Measurements from ENCODE around the gene VEPH1.

VEPH1 gene

GRCh38 chr3:157276801-157277200 is 226.4 kb downstream of the VEPH1 start:
- no peak overlapping the region for H3K4me3 ChIP-seq (ENCODE audit: low read depth, low read length)

GRCh38 chr3:157275832-157276231 is 227.4 kb downstream of the VEPH1 start:
- no peak overlapping the region for H3K4me3 ChIP-seq (ENCODE audit: low read depth, low read length)
- no peak for DNase-seq (ENCODE audit: low read depth, low spot score)
- CTCF ChIA-PET, result interaction anchor here (1.2 kb wide), 1 partner anchor 10 kb away, joined by 3 read pairs; no protein-coding TSS in a partner anchor
- POLR2A ChIA-PET, result no interaction called here
- no peak for TF ChIP-seq CTCF (IDR thresholded peaks at IDR 0.05; ENCODE audit: insufficient read depth, low read length, missing control alignments)

More at GRCh38 chr3:157276801-157277200, 226.4 kb downstream of the VEPH1 start:
- ChIA-PET CTCF (interaction anchor here (1.2 to 1.4 kb wide), 2 partner anchors 11 to 72 kb away, joined by 3 read pairs; no protein-coding TSS in a partner anchor), POLR2A (no interaction called here)
- DNase-seq (ENCODE audit: low read depth, low spot score), result no peak
- no peak for TF ChIP-seq CTCF (IDR thresholded peaks at IDR 0.05; ENCODE audit: insufficient read depth, low read length, missing control alignments)

DNA sequence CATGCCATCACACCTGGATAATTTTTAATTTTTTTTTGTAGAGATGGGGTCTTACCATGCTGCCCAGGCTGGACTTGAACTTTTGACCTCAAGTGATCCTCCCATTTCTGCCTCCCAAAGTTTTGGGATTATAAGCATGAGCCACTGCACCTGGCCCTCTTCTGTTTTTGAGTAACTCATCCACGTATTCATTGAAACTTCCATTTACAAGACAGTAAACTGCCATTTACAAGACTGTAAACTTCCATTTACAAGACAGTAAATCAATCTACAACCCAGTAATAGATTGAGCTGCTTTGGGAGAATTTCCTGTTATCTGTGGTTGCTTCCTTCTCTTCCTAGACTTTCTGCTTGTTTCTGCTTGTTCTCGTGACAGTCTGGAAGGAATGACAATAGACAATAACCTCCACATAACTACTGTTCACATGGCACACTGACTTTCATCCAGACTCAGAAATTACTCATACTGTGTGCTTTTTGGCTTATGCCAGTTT is 228.5 kb downstream of the VEPH1 start:
- H3K4me3 ChIP-seq (ENCODE audit: low read depth, low read length), result no peak overlapping the region
- TF ChIP-seq CTCF (IDR thresholded peaks at IDR 0.05; ENCODE audit: insufficient read depth, low read length, missing control alignments), result no peak
- no peak for DNase-seq (ENCODE audit: low read depth, low spot score)
- CTCF ChIA-PET, result no interaction called here
- POLR2A ChIA-PET, result interaction anchor here (0.6 kb wide), 1 partner anchor 21 kb away, joined by 3 read pairs; no protein-coding TSS in a partner anchor

DNA sequence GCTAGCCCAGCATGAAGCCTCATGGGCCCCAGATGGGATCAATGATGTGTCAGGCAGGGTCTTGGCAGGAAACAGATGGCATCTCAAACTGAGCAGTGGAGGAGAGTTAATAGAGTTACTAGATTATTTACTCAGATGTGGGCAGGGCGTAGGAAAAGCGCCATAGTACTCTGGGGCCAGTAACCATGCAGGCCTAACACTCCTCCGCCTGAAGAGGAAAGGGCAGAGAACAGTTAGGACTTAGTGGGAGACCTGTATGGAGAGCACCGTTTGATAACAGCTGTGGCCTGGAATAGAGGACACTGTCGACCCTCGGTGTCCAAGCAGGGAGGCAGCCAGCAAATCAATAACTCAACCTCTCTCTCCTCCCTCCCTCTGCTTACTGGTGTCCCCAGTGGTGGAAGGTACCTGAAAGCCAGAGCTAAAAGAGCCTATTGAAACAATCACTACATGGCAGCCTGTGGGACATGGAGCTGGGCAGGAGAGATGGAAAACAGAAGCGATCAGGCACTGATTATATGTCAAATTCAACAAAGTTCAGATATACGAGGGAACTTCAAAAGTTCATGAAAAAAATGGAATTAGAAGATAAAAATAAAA is 231.8 kb downstream of the VEPH1 start:
- no peak for TF ChIP-seq CTCF (IDR thresholded peaks at IDR 0.05; ENCODE audit: insufficient read depth, low read length, missing control alignments)
- ChIA-PET CTCF (no interaction called here), POLR2A (no interaction called here)
- H3K4me3 ChIP-seq (ENCODE audit: low read depth, low read length), result no peak overlapping the region
- DNase-seq (ENCODE audit: low read depth, low spot score), result no peak

GRCh38 chr3:157268026-157268425 is 235.2 kb downstream of the VEPH1 start:
- H3K4me3 ChIP-seq (ENCODE audit: low read depth, low read length), result no peak overlapping the region
- no peak for TF ChIP-seq CTCF (IDR thresholded peaks at IDR 0.05; ENCODE audit: insufficient read depth, low read length, missing control alignments)
- ChIA-PET POLR2A (no interaction called here), CTCF (interaction anchor here (0.6 to 1.1 kb wide), 2 partner anchors 11 to 30 kb away, joined by 3 read pairs; no protein-coding TSS in a partner anchor)
- DNase-seq (ENCODE audit: low read depth, low spot score), result no peak

- no peak overlapping the region for H3K4me3 ChIP-seq (ENCODE audit: low read depth, low read length)
- DNase-seq (ENCODE audit: low read depth, low spot score), result no peak
- ChIA-PET POLR2A (no interaction called here), CTCF (interaction anchor here (0.8 to 0.9 kb wide), 2 partner anchors 10 to 64 kb away, joined by 3 read pairs; no protein-coding TSS in a partner anchor)
- TF ChIP-seq CTCF (IDR thresholded peaks at IDR 0.05; ENCODE audit: insufficient read depth, low read length, missing control alignments), result no peak
These were observed 237.3 kb downstream of the VEPH1 start for GRCh38 chr3:157265931-157266330.

Data from AG04449 (cell line).